Measurements from ENCODE around the gene TANGO2.

Gene TANGO2, protein sequence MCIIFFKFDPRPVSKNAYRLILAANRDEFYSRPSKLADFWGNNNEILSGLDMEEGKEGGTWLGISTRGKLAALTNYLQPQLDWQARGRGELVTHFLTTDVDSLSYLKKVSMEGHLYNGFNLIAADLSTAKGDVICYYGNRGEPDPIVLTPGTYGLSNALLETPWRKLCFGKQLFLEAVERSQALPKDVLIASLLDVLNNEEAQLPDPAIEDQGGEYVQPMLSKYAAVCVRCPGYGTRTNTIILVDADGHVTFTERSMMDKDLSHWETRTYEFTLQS

DNA sequence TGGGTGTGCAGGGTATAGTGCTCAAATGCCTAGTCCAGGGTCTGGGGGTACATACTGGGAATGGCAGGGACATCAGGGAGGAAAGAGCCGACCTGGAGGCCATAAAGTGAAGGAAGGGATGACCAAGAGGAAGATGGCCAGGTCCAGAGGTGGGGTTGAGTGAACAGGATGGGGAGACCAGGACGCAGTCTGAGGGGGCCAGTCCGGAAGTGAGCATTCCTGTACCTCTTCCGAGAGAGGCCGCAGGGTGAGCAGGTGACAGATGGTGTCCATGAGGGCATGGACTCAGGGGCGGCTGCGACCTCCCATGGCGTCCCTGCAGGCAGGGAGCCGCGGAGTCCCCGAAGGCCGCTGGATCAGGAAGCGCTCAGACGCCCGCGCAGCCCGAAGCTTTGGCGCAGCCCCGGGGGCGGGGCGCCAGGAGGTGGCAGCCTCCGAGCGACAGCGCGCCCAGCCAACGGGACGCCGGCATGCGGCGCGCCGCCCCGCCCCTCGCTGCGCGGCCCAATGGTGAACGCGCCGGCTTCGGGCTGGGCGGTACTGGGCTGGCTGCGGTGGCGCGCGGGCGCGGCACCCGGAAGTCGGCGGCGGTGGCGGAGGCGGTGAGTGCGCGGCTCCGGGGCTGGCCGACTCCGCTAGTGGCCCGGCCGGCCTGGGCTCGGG lies at the start of gene TANGO2:
Gene TANGO2, plus strand, starts transcription at position 578 of the 663 bp plus-strand sequence. CDS start 15,689 bp downstream, outside the sequence.
- TF ChIP-seq, protein P1, sequence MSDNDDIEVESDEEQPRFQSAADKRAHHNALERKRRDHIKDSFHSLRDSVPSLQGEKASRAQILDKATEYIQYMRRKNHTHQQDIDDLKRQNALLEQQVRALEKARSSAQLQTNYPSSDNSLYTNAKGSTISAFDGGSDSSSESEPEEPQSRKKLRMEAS (IDR thresholded peaks at IDR 0.05; ENCODE audit: low read depth, low read length): 0 out of 2 replicates have a peak, but pooled peaks have one; percentile 18
- TF ChIP-seq, protein P2, sequence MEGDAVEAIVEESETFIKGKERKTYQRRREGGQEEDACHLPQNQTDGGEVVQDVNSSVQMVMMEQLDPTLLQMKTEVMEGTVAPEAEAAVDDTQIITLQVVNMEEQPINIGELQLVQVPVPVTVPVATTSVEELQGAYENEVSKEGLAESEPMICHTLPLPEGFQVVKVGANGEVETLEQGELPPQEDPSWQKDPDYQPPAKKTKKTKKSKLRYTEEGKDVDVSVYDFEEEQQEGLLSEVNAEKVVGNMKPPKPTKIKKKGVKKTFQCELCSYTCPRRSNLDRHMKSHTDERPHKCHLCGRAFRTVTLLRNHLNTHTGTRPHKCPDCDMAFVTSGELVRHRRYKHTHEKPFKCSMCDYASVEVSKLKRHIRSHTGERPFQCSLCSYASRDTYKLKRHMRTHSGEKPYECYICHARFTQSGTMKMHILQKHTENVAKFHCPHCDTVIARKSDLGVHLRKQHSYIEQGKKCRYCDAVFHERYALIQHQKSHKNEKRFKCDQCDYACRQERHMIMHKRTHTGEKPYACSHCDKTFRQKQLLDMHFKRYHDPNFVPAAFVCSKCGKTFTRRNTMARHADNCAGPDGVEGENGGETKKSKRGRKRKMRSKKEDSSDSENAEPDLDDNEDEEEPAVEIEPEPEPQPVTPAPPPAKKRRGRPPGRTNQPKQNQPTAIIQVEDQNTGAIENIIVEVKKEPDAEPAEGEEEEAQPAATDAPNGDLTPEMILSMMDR (IDR thresholded peaks at IDR 0.05; ENCODE audit: low read depth, low read length): no peak
- TF ChIP-seq MYC (IDR thresholded peaks at IDR 0.05; ENCODE audit: low read depth, low read length) (no peak), POLR2A (IDR thresholded peaks at IDR 0.05; ENCODE audit: extremely low read depth, insufficient read length) (peak; percentile 51)
- DNase-seq (ENCODE audit: low read depth): peak; percentile 92
- peak within 1 kb of the TSS; percentile 81 for H3K4me3 ChIP-seq (ENCODE audit: low read depth, low read length)

DNA sequence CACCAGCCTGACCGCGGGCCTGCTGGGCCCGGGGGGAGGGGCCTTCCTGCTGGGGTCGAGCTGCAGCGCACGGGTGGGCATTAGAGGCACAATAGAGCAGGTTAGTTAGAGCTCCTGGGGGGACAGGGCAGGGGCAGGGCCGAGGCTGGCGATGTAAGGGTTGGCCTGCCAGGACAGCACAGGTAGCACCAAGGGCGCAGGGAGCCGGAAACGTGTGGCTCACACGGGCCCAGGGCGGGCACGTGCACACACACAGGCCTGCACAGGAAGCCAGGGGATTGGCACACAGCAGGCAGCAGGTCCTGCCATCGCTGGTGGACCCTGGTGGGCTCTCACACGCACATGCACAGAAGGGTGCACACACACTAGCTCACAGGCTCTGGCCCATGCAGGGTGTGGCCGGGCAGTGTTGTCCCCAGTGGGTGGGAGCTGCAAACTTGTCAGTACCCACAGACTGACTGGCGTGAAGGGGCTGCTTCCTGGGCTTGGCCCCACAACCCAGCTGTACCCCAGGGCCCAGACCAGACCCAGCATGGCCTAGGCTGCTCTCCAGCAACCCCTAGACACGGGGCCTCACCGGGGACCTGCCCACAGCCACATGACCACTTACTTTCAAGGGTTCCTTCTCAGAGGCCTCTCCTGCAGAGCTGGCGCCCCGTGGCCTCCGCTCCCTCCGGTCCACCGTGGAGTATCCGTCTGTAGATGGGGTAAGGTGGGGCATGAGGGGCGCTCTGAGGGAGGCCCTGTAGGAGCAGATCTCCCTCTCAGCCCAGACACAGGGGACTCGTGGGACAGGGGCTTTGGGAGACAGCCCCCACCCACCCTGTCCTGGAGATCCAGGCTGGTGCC lies 49.4 kb upstream of the TANGO2 start:
- TF ChIP-seq, protein P2 (IDR thresholded peaks at IDR 0.05; ENCODE audit: low read depth, low read length): no peak
- TF ChIP-seq POLR2A (IDR thresholded peaks at IDR 0.05; ENCODE audit: extremely low read depth, insufficient read length) (no peak), MYC (IDR thresholded peaks at IDR 0.05; ENCODE audit: low read depth, low read length) (no peak)
- TF ChIP-seq, protein P1 (IDR thresholded peaks at IDR 0.05; ENCODE audit: low read depth, low read length): no peak
- DNase-seq (ENCODE audit: low read depth): no peak
- no peak overlapping the region for H3K4me3 ChIP-seq (ENCODE audit: low read depth, low read length)

DNA sequence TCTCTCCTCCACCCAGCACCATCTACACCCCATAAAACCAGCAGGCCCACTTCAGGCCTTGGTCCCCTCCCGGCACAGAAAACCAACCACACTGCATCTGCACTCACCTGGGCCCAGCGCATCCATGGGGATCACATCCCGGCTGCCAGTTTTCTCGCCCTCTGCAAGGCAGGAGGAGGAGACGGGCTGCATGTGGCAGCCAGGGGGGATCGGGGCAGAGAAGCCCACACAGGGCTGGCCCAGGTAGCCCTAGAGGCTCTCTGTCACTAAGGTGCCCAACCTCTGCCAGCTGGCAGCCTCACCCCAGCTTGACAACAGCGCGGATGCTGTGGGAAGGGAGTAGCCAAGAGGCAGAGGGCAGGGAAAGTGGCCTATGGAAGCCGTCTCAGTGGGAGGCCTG lies 48.7 kb upstream of the TANGO2 start:
- no peak for DNase-seq (ENCODE audit: low read depth)
- TF ChIP-seq MYC (IDR thresholded peaks at IDR 0.05; ENCODE audit: low read depth, low read length) (no peak), POLR2A (IDR thresholded peaks at IDR 0.05; ENCODE audit: extremely low read depth, insufficient read length) (no peak)
- TF ChIP-seq, protein P2 (IDR thresholded peaks at IDR 0.05; ENCODE audit: low read depth, low read length): no peak
- TF ChIP-seq, protein P1 (IDR thresholded peaks at IDR 0.05; ENCODE audit: low read depth, low read length): no peak
- no peak overlapping the region for H3K4me3 ChIP-seq (ENCODE audit: low read depth, low read length)

DNA sequence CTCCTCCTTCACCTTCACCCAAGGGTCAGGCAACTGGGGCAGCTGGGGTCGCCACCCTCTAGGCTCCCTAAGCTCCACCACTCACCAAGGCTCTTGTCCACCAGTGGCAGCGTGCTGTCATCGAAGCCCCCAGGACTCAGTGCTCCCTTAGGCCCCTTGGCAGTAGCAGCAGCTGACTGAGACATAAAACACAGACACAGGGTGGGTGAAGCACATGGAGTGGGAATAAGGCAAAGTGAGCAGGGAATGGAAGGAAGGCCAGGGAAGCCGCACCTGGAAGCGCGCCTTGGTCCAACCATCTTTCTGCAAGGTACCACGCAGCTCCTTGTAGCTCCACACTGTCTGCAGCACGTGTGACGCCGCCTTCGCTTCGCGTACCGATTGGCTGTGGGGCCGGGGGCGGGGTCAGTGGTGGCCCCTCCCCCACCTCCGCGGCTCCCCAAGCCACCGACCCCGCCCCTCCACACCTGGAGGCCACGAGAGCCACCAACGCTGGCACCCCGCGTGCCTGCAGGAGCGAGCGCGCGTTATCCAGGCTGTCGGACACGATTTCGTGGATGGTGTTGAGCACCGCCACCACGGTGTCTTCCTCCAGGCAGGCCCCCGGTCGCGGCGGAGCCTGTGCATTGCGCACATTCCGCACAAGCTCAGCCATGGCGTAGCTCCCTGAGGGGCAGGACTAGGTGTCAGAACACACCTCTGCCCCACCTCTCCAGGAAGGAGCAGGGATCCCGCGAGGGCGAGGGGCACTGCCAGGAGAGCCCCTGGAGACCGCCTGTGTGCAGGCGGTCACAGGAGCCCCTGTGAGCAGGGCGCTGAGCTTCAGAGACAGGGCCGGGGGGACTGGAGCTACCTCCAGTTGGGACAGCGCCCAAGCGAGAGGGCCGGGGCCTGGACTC lies 48.0 kb upstream of the TANGO2 start:
- no peak for DNase-seq (ENCODE audit: low read depth)
- TF ChIP-seq, protein P2 (IDR thresholded peaks at IDR 0.05; ENCODE audit: low read depth, low read length): no peak
- TF ChIP-seq MYC (IDR thresholded peaks at IDR 0.05; ENCODE audit: low read depth, low read length) (no peak), POLR2A (IDR thresholded peaks at IDR 0.05; ENCODE audit: extremely low read depth, insufficient read length) (no peak)
- TF ChIP-seq, protein P1 (IDR thresholded peaks at IDR 0.05; ENCODE audit: low read depth, low read length): no peak
- no peak overlapping the region for H3K4me3 ChIP-seq (ENCODE audit: low read depth, low read length)

All from NB4 (cell line).